Measurements from ENCODE around the gene SLC26A9.

Gene SLC26A9

DNA sequence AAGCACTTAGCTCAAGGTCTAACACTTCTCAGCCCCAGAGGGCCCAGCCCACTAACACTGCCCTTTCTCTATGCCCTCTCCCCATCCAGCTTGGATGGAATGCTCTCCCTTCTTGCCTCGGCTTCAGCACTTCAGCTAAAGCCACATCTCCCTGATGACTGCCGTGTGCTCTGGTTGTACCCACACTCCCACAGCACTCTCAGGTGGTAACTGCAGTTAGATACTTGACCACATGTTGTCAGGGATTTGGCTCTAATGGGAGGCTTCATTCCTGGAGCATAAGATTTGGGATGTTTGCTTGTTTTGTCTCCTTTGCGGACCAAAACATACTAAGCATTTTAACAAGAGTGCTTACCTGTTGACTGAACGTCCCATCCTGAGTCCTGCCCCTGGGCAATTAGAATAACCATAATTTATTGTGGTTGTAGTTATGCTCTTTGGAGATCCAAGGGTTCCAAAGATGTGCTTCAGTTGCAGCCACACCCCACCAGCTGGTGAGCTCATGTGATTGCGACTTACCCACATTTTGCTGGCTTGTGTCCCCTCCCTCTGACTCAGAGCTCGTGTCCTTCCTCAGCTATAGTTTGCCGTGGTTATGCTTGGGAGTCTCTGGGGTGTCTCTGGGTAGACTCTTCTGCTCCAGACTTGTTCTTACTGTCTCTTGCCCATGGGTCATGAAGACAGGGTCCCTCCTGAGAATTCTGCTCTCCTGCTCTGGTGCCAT is 7.7 kb upstream of the SLC26A9 start:
- no peak for DNase-seq (ENCODE audit: low read depth, low spot score)
- H3K27ac ChIP-seq: peak overlapping the region; percentile 27

DNA sequence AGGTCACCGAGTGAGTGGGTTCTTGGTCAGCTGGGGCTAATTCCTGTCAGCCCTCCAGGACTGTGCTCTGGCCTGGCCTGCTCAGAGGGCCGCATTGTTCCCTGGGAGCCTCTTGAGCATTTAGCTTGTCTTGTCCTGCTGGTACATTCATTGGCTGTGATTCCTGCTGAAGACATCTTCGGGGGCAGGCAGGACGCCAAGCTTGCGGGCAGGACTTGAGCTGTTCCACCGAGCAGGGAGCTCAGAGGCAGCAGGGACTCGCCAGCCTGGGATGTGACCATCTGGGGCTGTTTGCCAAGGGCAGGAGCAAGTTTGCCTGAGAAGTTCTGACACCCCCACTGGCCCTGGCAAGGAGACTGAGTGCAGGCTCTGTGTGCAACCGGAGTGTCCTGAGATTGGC is 7.0 kb upstream of the SLC26A9 start:
- peak overlapping the region; percentile 27 for H3K27ac ChIP-seq
- no peak for DNase-seq (ENCODE audit: low read depth, low spot score)

DNA sequence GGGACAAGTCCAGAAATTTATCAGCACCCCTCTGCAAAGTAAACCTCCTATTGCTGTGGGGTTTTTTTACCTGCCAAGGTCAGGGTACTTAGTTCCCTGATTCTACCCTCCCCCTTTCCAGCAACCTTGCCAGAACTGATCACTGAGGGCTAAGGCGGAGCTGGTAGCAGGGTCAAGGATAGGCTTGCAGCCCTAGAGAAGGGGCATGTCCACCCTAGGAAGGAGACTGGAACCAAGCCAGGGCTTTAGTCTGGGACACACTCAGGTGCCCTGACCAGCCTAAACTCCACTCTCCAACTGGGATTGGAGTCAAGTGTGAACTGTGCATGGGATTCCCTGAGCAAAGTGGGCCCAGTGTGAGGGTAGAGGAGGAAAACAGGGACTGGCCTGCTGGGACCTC is 6.5 kb upstream of the SLC26A9 start:
- DNase-seq (ENCODE audit: low read depth, low spot score): no peak
- H3K27ac ChIP-seq: peak overlapping the region; percentile 27

DNA sequence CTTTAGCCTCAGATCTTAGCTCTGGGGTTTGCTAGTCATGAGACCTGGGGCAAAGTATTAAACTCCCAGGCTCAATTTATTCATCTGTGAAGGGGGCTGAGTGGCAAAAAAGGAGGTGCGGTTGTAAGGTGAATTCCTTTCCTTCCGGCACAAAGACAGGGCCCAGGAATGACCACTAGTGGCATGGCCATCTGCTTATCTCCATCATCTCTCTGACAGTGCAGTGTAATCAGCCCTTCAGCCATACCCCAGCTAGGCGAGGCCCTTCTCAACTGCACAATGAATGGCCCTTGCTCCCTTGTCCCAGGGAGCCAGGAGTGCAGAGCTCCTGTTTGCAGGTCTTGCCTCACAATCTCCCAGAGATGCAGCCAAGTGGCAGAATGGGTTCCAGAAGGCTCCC is 5.6 kb upstream of the SLC26A9 start:
- DNase-seq (ENCODE audit: low read depth, low spot score): no peak
- H3K27ac ChIP-seq: no peak overlapping the region

DNA sequence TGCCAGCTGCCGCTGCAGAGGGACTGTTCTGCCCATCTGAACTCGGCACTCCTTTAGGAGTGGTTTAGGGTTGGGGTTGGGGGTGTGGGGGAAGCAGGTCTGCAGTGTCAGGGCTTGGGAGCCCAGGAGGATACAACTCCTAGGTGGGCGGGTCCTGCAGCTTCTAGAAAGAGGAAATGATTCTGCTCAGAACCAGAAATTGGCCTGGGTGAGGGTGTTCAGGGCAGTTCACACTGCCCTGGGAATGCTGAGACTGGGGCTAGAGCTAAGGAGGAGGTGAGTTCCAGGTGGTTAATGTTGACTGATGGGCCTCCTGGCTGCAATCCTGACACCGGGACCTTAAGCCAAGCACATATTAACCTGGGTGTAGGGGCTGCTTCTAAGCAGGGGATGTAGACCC is 4.8 kb upstream of the SLC26A9 start:
- no peak for DNase-seq (ENCODE audit: low read depth, low spot score)
- no peak overlapping the region for H3K27ac ChIP-seq

DNA sequence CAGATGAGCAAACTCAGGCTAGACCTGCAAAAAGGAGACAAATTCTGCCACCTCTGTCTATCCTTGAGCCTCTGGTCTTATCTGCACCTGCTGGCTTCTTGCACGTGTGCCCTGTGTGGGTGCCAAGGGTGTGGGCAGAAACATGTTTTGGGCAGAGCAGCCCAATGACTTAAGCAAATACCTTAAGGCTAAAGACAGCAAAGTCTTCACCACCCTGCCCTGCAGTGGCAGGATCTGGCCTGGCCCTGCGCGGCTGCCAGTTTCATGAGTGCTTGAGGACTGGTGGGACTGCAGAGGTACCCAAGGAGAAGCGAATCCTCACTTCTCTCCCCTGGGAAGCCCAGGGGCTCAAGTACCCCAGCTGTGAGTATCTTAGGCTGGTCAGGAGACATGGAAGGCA is 3.8 kb upstream of the SLC26A9 start:
- H3K27ac ChIP-seq: no peak overlapping the region
- peak; percentile 59 for DNase-seq (ENCODE audit: low read depth, low spot score)

DNA sequence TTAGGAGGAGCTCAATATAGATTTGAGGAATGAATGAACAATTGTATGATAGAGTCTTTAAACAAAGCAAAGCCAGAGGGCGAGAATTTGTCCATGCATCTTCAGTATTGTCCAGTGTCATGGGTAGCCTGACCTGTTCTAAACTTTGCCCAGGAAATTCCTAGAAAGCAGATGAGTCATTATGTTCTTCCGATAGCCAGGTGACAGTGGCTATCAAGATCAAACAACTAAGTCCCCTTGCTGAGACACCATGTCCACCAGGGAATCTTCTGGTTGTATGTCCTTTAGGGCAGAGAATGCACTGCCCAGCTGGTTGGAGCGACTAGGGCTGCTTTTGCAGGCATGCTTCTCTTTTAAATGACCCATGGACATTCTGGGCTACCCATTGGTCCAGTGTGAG is 1.8 kb upstream of the SLC26A9 start:
- DNase-seq (ENCODE audit: low read depth, low spot score): no peak
- H3K27ac ChIP-seq: no peak overlapping the region

DNA sequence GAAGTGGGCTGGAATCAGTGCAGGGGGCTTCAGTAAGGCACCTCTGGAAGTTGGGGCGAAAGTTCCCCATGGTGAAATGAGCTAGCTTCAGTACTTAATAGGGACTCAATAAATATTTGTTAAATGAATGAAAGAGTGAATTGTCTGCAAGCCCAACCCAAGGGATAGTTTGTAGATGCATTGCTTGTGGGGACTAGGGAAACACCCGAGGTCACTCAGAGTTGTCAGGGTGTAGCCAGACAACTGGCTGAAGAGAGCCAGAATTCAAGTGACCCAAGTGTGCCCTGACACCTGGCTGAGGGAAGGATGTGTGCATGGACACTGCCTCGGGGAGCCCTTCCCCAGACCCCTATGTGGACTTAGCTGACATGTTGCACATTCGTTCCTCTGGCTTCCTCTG is 1.3 kb upstream of the SLC26A9 start:
- no peak for DNase-seq (ENCODE audit: low read depth, low spot score)
- H3K27ac ChIP-seq: no peak overlapping the region

DNA sequence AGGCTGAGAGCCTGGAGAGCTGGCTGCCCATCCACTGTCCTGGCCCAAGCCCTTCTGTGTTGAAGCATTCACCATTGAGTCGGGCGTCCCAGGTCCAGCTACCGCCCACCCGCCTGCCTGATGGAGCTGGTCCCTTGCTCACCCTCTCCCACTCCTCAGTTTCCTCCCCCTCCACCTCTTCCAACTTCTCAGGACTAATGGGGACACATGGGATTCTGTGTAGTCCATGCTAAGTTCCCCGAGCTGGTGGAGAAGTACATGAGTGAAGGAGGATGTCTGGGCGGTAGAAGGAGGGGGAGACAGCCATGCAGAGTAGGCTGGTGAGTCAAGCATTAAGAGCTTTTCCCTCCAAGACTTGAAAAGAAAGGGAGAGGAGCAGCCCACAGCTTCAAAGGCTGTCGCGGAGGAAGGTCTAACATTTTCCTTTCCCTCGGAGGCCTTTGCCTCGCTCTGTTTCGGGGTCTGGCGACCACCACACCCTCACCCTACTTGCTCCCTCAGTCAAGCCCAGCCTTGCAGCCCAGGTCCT is 561 bp downstream of the SLC26A9 start:
- no peak for DNase-seq (ENCODE audit: low read depth, low spot score)
- no peak overlapping the region for H3K27ac ChIP-seq

DNA sequence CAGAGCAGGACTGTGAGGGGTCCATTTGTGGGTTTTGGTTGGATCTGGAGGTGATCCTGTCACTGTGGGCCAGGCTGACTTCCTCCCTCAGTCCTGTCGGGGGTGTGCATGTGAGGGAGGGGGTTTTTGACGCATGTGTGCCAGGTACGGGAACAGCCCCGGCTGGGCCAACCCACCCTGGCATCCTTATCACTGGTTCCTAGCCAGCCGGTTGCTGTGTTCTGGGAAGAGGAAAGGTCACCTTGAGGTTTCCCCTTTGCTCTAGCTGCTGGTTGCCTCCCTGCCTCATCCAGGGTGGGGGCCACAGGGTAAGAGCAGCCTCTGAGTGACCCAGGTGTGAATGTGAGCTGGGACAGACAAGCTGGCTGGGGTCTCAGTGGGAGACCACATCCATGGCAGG is 2.5 kb downstream of the SLC26A9 start:
- no peak overlapping the region for H3K27ac ChIP-seq
- no peak for DNase-seq (ENCODE audit: low read depth, low spot score)

DNA sequence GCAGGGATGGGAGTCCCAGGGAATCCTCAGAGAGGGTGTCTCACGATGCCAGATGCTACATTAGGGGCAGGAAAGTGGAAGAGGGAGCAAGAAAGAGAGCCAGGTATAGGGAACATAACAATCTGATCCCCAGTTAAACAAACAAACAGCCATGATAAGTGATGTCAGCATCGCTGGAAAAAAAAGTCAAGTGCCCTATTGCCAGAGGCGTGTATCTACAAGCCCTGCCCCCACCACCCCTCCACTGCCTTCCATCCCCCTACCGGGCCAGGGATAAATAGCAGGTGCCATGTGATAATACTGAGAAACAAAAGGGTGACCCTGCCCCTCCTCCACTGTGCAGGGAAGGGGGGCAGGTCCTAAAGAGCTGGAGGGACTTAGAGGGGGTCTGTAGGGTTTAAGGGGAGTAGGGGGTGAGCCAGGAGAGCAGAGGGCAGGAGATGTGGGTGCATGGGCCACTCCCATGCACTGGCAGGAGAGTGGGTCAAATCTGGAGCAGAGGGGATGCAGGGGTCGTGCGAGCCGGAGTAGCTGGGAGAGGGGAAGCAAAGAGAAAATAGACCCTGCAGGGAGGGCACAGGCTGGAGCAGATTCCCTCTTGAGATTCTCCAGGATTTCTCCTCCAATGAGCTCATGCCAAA is 3.4 kb downstream of the SLC26A9 start:
- no peak for DNase-seq (ENCODE audit: low read depth, low spot score)
- H3K27ac ChIP-seq: no peak overlapping the region

DNA sequence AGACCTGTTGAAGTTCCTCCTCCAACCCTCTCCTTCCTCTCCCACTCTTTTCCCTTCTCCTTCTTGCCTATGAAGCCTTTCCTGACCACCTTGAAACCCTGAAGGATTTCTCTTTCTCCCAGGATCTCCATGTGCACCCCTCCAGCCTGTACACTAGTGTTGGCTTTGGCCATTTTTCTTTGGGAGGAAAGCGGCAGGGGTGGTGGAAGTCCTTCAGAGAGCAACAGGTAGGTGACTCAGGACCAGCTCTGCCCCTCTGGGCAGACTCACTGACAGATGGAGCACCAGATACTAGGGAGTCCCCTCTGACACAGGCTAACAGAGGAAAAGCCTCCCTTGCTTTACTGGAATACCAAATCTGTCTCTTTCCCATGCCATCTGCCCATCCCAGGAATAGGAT is 4.6 kb downstream of the SLC26A9 start:
- DNase-seq (ENCODE audit: low read depth, low spot score): no peak
- H3K27ac ChIP-seq: no peak overlapping the region

DNA sequence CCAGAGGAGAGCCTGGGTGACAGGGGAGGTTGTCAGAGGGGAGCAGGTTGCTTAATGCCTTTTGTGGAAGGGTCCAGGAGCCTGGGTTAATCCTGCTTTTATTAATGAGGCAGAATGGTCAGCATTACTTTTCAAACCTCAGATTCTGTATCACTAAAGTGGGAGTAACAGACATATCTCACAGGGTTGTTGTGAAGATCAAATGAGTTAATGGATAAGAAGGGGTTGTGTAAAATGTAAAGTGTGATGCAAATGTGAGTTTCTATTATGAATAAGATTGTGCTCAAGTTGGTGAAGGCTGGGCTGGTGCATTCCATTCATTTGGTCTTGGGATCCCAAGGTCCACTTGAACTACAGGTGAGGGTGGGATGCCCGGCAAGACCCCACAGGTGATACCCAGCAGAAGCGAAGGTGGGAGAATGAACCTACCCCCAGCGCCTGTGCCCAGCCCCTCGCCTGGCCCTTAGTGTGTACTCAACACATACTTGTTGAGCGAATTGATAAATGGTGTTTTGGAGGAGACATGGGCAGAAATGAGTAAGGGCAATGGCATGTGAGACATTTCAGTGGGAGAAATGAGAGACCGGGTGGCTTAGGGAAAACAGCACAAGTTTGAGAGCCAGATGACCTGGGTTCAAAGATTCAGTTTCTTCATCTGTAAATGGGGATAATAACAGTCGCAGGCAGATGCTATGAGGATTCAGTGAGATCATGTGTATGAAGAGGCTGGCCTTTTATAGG is 6.2 kb downstream of the SLC26A9 start:
- no peak overlapping the region for H3K27ac ChIP-seq
- no peak for DNase-seq (ENCODE audit: low read depth, low spot score)

DNA sequence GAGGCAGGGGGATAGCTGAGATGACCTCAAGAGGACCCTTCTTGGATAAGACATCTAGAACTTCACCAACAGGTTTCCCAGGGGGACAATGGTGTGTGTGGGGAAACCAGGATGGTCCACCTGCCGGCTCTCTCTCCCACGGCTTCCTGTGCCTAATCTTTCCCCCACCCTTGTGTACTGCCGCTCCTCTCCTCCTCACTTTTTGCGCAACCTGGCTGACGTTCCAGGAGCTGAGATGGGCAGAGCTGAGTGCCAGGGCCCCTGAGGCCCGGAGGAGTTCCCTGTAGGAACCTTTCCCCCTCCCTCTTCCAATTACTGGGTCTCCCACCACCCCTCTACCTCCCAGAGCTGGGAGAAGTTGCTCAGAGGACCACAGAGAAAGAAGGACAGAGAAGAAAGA is 6.9 kb downstream of the SLC26A9 start:
- DNase-seq (ENCODE audit: low read depth, low spot score): no peak

DNA sequence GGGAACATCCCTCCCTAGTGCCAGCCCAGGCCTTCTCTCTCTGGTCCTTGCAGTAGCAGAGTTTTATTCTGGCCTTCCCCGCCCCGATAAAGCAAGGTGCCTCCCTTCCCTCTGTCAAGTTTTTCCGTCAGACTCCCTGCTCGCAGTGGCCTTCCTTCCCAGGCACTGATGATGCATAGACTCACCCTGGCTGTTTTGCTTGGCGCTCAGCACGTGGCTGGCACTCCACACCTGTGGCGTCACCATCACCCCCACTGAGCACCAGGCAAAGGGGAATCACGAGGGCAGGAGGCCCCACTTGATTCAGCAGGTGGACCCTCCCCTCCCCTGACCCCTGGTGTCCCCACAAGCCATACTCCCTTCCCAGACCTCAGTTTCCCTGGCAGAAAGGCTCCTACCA is 7.4 kb downstream of the SLC26A9 start:
- no peak for DNase-seq (ENCODE audit: low read depth, low spot score)
- H3K27ac ChIP-seq: no peak overlapping the region

More for the DNA sequence above, 6.9 kb downstream of the SLC26A9 start:
- H3K27ac ChIP-seq: no peak overlapping the region

DNA sequence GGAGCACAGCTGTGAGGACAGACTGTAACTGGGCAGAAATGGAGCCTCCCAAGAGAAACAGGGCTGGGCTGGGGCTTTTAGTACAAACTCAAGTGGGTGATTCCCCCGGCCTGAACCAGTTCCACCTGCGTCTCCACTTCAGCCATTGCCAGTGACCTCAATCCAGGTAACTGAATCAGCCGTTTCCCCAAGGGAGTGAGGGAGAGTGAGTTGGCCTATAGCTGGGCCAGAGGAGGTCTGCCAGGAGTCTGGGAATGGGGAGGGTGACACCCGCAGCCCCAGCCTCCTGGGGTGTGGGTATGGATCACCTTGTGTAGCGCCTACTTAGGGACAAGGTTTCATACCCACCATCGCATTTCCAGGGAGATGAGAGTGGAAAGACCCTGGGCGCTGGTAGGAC is 8.5 kb downstream of the SLC26A9 start:
- H3K27ac ChIP-seq: peak overlapping the region; percentile 72
- peak; percentile 36 for DNase-seq (ENCODE audit: low read depth, low spot score)

DNA sequence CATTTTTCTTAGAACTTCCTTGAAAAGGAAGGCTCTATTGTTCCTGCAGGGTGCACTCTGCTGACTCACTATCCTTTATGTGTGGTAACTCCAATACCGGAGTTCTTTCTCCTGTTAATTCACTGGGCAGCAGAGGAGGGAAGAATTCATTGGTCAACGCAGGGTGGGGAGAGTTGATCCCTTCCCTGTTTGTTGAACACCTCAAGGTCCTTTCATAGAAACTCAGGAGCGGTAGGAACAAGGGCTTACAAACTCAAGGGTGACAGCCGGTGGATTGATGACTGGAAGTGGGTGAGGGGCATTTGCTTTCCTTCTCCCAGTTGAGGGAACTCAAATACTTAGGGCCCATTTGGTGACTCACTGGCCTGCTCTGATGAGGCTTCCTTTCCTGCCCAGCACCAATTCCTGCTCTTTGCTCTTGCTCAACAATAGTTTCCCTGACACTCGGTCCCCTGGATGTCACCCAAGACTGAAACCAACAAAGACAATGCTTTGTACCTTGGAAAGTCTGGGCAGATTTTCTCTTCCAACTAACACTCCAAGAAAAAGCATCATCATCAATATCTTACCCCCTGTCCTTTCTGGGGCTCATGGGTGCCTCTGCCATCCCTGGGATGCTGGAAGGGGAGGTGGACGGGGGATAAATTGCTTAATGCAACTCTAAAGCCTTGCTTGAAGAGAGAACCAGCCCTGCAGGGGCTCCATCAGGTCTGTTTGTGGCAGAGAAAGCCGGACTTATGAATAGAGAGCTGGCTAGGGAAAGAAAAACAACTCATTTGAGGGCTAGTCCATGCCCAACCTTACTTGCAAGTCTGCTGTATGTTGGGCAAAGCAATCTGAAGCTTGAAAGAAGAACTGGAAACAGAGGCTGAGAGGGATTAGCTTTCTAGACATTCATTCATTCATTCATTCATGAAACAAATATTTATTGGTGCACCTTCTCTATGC is 9.3 kb downstream of the SLC26A9 start:
- DNase-seq (ENCODE audit: low read depth, low spot score): peak; percentile 65
- H3K27ac ChIP-seq: peak overlapping the region; percentile 72

DNA sequence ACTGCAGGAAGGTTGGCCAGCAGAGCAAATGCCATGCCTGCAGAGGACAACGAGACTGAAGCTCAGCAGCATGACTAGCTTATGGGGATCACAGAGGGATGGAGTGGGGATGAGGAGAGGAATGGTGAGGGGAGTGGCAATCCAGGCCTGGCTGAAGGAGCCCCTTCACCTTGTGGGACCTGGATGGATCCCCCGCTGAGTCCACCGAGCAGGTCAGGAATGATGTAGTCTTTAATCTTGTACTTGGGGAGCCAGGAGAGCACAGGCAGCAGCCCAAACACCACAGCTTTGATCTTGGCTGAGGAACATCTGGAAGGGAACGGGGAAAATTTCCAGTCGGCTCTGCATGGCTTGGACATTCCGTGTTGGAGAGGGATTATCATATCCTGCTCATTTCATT is 10.5 kb downstream of the SLC26A9 start:
- peak overlapping the region; percentile 72 for H3K27ac ChIP-seq
- no peak for DNase-seq (ENCODE audit: low read depth, low spot score)

DNA sequence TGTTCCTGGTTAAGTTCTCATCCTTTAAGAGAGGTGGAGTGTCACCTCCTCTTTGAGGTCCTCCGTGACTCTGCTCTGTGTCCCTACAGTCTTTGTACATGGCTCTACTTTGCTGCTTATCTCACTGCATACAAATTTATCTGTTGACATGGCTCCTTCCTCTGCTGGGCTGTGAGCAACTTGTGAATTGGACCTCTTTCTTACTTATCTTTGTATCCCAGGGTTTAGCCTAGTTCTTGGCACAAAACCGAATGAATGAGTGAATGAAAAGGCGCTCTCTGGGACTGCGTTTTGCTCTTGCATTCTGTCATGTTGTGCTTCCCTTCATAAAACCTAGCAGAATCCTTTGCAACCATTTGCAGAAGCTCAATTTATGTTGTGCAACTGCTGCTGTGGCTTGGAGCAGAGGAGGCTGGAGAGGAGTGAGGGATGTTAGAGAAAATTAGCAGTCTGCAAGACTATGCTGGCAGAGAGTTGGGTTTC is 12.4 kb downstream of the SLC26A9 start:
- no peak for DNase-seq (ENCODE audit: low read depth, low spot score)
- H3K27ac ChIP-seq: no peak overlapping the region

DNA sequence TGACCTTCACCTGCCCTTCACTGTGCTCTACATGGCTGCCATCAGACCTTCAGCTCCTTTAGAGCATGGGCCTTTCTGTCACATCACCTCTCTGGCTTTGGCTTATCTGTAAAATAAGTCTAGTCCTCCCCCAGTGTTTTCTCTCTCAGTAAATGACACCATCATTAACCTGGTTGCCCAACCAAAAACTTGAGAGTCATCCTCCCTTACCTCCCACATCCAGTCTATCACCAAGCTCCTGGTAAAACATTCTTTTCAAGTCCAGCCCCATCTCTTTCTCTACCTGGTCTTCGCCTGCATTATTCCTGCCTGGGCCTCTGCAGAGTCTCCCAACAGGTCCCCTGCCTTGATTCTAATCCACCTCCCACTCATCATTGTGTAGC is 13.1 kb downstream of the SLC26A9 start:
- no peak for DNase-seq (ENCODE audit: low read depth, low spot score)
- no peak overlapping the region for H3K27ac ChIP-seq
